HG02840 (cell line): ENCODE measurements around the gene TRHDE.
"Not testable (repeated sequence)": the region's sequence is repeated elsewhere in the genome, so short reads cannot be mapped to it uniquely, and the experiment has no call there.

ENCODE experiments used
- ATAC-seq: cut with Tn5 transposase; IDR thresholded peaks from one replicate; pipeline ENCODE4 v1.9.1; 2021; ENCODE audit warnings: mild to moderate bottlenecking, moderate library complexity, moderate number of reproducible peaks; ENCODE audit not compliant: unreplicated experiment, low FRiP score

The TRHDE gene

DNA sequence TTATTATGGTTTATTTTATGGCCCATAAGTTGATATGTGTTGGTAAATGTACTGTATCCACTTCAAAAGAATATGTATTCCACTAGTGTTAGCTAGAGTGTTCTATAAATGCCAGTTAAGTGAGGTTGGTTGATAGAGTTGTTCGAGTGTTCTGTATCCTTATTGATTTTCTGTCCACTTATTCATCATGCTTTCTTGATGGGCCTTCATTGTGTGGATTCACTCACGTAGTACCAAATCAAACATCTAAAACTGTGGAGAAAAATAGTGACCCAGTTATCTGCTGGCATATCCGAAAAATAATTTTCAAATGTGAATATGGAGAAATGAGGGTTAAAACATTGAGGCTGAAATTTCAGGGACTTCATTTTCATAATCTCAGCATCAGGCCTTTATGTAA is 230.4 kb downstream of the TRHDE start:
- no peak for ATAC-seq

DNA sequence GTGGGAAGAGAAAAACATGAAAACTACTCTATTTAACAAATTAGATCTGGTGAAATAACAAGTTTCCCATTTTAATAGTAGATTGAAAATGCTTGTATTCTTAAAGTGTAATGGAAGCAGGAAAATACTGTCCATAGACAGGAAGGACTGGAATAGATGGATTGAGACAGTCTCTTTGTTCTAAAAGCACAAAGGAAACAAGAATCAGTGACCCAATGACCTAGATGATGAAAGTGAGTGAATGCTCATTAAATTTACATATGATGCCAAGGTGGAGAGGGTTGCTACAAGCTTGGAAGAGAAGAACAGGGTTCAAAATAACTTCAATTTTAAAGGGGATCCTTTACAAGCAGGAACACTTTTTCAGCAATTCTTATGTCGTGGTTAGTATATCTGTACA is 233.1 kb downstream of the TRHDE start:
- no peak for ATAC-seq

DNA sequence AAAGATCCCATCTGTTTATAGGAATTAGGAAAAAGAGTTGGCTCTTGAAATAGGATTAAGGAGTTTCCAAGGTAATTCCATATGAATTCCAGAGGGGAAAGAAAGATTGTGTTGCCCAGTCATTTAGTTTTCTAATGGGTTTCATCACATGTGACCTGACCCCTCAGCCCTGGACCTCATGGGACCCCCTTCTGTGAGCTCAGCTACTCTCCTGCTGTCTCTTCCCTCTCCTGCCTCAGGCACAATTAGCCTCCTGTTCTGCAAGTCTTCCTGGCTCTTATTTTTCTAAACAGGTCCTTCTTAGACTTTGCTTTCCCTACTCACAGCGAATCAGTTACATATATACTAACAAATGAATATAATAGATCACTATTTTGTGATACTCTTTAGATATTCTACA is 237.7 kb downstream of the TRHDE start:
- ATAC-seq: no peak

DNA sequence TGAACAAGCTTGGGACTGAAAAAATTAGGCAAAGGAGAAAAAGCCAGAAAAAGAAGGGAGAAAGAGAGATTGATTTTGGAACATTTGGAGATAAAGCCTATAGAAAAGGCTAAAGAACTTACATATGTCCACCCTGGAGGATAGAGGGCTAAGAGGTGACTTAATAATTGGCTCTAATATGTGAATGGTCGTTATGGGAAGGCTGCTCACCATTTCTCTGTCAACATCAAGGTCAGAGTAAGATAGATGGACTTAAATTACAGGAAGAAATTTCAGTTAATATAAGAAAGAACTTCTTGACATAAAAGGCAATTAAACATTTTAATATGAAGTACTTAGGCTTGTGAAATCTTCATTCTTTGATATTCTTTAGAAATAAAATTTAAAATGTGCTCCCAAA is 238.6 kb downstream of the TRHDE start:
- no peak for ATAC-seq

DNA sequence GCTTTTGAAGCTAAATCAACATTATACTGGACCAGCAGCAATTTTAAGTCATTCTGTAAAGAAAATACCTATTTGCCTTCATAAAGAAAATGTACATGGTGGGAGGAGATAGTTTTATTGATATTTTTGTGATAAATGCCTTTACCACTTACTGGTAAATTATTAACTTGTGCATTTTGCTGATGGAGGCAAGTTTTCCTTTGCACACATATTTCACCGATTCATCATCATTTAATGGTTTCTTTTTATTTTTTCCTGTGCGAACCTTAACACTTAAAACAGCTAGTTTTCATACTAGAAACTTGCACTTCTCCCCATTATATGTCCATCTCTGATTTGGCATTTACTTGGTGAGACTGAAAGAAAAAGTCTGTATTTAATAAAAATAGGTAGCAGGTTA is 239.3 kb downstream of the TRHDE start:
- no peak for ATAC-seq

DNA sequence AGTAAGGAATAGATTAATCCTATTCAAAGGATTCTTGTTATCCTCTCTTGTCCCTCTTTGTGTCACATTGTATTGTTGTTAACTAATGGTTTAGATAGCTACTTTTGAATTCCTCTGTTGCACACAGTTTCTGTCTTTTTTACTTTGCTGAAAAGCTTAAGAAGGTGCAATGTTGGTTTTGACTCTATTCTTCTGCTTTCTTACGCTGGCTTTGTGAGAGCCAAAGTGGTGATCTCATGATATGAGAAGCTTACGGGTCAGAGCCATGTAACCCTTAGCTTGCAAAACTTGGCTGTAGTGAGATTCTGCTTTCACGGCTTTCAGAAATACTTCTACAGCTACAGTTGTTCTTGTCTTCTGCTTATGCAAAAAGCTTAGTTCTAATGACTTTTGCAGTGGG is 239.7 kb downstream of the TRHDE start:
- ATAC-seq: no peak

DNA sequence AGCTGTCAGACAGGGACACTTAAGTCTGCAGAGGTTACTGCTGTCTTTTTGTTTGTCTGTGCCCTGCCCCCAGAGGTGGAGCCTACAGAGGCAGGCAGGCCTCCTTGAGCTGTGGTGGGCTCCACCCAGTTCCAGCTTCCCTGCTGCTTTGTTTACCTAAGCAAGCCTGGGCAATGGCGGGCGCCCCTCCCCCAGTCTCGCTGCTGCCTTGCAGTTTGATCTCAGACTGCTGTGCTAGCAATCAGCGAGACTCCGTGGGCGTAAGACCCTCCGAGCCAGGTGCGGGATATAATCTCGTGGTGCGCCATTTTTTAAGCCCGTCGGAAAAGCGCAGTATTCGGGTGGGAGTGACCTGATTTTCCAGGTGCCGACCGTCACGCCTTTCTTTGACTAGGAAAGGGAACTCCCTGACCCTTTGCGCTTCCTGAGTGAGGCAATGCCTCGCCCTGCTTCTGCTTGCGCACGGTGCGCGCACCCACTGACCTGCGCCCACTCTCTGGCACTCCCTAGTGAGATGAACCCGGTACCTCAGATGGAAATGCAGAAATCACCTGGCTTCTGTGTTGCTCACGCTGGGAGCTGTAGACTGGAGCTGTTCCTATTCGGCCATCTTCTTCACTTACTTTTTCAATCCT is 248.0 kb downstream of the TRHDE start:
- ATAC-seq: not testable (repeated sequence)

DNA sequence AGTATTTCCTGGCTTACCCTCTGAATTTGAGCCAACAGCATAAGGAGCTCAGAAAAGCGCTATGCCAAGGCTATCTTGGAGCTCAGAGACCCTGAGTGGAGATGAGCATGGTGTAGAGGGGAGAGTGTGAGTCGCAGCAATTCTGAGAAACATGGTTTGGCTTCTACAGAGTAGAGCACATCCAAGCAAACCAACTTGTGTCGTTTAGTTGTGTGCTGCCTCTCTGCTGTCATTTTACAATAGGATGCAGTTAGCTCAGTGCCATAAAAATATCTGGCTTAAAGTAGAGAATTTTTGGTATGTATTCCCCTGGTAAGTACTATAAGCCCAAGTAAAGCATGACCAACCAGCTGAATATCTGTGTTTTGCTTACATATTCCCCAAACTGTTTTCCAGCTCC is 249.2 kb downstream of the TRHDE start:
- ATAC-seq: no peak

DNA sequence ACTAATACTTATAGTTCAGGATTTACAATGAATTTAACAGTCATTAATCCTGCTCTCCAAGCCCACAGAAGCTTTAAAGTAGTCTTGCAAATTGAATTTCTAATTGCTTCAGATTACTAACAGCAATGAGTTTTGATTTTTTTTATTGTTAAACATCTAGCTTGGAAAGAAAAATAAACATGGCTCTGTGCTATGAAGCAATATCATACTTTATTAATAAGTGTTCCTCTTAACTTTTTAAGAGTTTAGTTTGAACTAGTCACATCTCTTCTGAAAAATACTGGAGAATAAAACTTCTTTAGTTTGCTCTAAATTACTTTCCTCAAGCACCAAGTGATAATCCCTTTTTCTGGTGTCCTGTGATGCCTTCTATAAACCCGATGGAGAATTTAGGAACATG is 250.2 kb downstream of the TRHDE start:
- ATAC-seq: no peak

DNA sequence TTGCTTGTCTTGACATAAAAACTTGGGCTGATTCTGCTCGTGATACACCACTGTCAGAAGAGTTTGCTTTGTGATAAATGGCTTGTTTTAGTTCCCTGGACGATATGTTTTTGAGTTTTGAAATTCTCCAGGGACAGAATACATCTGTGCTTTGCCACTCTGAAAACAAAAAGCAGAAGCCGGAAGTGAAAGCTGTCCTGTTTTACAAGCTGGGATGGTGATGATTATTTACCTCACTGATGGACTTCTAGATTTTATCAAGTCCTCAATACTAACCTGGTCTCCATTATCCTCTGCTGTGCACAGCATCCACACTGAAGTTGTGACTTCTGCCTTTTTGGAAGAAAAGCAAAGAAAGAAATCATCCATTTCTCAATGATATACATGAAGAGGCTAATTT is 251.6 kb downstream of the TRHDE start:
- ATAC-seq: no peak

DNA sequence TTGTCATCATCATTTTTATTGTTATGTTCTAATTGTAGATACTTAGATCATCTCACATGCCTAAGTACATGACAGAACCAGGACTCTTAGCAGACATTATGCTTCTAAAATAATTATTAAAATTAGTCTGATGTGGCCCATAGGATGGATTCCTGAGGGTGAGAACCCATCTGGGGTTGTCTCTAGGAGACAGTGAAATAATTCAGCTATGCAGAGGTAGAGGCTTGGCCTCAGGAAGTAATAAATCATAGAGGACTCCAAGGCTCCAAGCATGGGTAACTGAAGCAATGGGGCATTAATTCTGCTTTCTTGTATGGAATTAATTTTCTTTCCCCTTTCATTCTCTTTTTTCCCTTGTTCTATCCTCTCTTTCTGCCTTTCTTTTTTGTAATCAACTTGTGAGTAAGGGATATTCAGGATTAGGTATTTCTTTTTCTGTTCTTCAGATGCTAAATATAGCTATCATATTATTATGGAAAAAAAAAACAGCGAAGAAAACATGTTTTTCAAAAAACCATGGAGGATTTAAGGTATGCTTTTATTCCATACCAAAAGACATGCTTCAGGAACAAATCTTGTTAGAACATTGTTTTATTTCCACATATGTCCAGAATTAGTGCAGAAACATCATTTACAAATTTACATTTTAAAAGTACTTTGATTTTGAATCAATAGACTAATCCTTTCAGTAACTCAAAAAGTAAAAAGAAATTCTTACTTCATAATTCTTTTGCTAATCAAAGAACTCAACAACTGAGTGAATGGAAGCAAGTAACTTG is 263.2 kb downstream of the TRHDE start:
- ATAC-seq: no peak

DNA sequence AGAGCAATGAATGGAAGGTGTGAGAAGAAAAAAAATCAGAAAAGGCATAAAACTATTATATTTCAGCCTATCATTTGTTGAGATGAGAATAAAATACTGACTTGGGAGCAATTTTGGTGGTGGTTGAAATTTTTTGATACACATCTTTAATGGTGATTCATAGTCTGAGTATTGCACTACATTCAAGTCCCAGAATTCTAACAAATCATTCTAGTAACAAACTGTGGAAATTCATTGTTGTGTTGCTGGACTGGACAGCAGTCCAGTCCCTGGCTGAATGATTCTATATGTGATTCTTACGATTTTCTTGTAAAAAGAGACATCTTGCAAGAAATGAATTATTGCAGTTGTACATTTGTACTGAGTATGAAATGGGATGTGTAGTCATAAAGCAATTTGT is 268.6 kb downstream of the TRHDE start:
- no peak for ATAC-seq

DNA sequence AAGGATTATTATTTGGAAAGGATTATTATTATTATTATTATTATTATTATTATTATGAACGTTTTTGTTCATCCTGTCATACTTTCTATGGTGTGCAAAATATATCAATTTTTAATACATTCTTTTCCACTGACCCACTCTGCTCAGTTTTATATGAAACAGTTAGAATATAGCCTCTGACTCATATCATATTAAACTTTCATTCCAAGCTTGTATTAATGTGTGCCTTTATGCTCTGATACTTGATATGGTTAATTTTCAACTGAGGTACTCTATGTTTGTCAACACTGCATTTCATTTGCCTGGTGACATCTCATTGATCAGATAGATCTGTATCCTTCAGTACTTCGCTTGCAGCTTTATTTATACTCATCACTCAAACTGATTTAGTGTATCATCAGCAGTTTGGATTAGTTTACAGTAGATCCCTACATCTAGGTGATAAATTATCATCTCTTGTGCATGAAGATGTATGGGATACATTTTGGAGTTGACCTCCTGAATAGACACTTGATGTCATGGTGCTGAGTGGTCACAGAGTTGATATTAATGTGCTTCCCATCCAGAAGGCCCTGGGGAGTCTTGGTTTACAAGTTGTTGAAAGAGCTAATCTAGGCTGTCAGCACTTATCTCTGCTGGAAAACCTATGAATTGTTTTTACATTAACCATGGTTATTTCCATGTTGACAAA is 271.8 kb downstream of the TRHDE start:
- ATAC-seq: no peak

DNA sequence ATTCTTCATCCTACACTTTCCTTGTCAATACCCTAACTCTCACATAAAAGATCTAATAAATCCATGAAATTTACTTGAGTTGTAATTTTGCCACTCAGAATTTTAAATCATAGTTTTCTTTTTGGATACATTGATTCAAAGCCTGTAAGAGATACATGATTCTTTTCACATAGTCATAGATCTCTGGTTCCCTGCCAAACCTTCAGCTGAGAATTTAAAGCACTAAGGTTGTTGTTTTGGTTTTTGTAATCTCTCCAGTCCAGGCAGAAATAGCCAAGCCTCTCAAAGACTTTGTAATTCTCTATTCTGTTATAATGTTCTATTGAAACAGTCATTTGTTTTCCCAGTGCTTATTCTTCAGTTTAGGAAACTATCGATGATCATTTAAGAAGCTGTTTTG is 273.9 kb downstream of the TRHDE start:
- ATAC-seq: no peak

DNA sequence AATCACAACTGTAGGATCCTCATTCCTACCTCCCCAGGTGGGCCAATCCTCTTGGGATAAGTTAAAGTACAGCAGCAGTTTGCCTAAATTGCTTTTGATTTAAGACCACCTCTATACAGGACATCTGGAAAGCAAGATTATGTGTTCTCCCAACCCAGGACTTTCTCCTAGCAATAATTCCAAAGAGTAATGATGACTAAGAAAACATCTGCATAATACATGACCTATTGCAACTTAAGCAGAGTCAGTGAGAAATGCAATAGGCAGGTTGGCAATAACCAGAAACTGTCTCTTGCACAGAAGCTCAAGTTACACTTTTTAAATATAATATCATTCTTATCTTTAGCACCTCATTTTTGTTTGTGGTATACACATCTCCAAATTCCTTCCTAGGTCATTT is 275.4 kb downstream of the TRHDE start:
- ATAC-seq: no peak

DNA sequence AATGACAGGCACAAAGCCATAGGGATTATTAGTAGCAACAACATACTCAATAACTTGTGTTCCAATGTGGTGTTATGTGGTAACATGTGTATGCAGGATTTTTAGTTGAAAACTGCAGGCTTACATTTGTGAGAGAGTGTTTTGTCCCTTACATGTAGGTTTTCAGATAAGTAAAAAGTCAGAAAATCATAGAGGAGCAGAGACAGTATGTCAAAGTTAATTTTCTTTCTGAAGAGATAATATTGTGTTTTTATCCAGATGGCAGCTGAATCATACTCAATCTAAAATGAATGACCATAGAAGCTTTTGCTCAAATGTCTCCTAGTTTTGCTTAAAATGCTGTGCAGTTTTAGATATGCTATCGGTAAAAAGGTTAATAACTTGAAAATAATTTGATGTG is 277.0 kb downstream of the TRHDE start:
- no peak for ATAC-seq

DNA sequence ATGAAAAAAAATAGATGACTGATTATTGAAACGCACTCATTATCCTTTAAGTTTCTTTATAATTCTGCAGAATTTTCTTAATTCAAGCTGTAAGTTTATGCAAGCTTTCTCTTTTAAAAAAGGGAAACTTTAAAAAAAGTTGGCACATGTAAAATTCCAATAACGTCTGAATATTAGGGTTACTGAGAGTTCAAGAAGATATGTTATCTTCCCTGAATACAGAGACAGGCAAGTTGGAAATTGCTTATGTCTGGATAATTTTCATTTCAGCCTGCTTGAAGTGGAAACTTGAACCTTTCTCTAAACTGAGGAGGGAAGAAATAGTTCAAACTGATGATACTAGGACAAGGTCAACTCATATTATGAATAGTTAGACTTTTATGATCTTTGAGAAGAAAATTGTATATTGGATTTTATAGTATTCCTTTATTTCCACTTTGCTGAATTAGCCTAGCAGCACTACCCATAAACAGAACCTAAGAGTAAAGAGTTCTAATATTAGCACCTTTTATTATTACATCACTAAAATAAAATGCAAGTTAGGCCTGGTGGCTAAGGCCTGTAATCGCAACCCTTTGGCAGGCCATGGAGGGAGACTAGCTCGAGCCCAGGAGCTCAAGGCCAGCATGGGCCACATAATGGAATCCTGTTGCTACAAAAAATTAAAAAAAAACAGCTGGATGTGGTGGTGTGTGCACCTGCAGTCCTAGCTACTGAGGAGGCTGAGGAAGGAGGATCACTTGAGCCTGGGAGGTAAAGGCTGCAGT is 288.0 kb downstream of the TRHDE start:
- ATAC-seq: no peak

DNA sequence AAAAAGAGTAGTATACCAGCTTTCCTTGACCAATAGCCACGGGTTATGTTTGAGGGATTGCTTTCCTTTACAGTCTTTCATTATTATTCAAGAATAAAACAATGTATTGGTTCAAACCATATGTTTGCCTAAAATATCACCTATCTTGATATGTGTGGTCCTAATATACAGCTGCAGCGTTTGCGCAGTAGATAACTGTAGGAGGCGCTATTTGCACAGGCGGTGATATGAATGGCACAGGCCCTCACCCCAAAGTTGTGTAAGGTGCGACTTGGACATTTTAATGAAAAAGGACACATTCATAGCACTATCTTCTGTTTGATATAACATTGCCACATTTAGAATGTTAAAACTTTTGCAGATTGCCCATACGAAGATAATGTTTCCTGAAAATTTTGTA is 298.4 kb downstream of the TRHDE start:
- ATAC-seq: no peak

DNA sequence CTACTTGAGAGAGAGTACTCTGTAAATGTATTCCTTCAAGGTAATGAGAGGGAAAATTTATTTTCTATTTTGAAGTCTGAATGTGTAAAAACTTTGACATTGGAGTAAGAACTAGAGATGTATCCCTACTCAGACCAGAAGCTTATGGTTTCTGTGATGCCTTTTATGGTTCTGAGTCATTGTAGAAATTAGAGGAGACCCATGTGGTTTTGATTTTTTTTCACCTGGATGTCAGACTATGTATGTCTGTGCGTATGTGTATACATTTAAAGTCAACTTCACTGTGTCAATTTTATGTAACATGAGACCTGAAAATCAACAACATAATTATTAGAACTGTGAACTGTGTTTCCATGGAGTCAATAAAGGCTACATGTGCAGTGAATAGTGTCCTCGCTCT is 302.0 kb downstream of the TRHDE start:
- no peak for ATAC-seq

DNA sequence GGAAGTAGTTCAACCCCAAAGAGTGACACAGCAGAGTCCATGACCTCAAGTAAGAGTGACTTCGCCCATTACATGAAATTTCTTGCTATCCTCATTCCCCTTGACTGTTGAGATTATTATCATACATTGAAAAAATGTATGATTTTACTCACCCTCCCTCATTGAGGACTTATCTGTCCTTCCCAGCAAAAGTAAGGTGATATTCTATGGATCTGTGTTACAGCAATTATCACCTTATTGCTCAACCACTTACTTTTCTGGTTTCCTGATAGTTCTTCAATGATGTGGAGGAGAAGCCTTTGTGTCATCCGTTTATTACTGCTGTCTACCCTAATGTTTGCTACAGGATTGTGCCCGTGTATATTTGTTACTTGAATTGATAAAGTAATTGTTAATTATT is 306.2 kb downstream of the TRHDE start:
- no peak for ATAC-seq

DNA sequence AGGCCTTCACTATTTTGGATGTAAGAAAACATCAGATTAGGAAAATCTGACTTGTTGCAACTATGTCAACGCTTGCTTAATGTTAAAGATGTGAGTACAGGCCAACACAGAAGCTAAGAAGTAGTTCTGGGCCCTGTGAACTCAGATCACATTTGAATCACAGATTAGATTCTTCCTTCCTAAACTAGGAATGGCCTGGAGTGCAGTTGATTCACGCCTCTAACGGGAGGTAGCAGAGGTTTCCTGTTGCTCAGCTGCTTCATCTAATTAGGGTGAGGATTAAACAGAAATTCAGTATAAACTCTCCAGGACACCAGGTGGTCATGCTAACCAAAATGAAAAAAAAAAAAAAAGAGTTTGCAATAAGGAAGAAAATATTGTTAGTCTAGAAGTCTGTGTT is 314.3 kb downstream of the TRHDE start:
- no peak for ATAC-seq
